ENCODE measurements around the gene CROCC2.

CROCC2 gene

DNA sequence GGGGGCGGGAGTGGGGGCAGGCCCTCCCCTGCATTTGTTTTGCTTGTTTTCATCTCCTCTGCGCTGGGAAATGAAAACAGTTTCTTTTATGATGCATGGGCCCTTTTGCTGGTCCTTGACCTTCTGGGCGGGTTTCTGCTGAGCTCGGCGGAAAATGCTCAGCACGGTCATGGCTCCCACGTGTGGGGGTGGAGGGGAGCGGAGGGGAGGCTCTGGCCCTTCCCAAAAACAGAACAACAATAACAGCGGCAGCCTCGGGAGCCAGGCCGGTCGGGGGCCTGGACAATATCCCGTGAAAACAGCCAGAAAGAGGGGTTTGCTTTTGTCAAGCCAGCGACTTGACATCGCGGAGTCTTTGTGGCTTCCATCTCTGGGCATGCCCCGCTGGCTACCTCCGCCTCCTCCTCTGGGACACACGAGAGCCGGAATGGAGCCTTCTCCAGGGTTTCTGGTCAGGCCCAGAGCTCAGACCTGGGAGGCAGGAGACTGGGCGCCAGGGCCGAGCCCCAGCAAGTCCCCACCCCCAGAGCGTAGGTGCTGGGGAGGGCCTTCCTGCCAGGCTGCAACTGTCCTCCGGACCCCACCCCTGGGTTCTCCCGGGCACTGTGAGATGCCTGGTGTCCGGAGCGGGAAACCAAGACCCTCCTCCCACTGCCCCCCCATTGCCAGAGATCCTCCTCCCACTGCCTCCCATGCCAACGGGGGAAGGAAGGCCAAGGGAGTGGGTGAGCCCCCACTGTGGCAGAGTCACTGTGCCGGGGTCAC, 56.3 kb downstream of the CROCC2 start:
- TF ChIP-seq, protein P1, sequence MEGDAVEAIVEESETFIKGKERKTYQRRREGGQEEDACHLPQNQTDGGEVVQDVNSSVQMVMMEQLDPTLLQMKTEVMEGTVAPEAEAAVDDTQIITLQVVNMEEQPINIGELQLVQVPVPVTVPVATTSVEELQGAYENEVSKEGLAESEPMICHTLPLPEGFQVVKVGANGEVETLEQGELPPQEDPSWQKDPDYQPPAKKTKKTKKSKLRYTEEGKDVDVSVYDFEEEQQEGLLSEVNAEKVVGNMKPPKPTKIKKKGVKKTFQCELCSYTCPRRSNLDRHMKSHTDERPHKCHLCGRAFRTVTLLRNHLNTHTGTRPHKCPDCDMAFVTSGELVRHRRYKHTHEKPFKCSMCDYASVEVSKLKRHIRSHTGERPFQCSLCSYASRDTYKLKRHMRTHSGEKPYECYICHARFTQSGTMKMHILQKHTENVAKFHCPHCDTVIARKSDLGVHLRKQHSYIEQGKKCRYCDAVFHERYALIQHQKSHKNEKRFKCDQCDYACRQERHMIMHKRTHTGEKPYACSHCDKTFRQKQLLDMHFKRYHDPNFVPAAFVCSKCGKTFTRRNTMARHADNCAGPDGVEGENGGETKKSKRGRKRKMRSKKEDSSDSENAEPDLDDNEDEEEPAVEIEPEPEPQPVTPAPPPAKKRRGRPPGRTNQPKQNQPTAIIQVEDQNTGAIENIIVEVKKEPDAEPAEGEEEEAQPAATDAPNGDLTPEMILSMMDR (conservative IDR thresholded peaks at IDR 0.05) = no peak
- H3K27ac ChIP-seq = no peak overlapping the region

DNA sequence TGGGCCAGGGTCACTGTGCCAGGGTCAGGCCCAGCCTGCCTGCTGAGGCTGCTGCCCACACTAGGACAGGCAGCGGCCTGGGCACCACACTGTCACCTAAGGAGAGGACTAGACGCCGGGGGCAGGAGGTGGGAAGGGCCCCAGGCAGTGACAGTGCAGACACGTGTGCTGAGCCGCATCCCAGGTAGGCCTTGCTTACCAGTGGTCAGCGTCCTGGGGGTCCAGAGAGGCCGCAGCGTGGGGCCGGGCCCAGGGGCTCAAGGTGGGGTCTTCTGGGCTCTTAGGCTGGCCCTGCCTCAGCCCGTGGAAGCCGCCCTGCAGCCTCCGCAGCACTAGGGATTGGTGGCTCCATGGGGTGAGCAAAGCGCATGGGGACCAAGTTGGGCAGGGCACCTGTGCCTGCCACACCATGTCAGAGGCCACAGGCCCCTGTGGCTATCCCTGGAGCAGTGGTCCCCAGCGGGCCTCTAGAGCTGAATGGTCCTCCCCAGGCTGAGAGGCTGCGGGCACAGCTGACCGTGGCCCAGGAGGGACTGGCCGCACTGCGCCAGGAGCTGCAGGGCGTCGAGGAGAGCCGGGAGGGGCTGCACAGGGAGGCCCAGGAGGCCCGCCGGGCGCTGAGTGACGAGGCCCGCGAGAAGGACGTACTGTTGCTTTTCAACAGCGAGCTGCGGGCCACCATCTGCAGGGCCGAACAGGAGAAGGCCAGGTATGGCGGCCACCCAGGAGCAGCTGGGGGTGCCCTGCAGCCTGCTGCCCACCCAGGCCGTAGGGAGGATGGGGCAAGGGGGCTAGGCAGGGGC, 57.1 kb downstream of the CROCC2 start:
- TF ChIP-seq, protein P1 (conservative IDR thresholded peaks at IDR 0.05) = no peak
- H3K27ac ChIP-seq = no peak overlapping the region

DNA sequence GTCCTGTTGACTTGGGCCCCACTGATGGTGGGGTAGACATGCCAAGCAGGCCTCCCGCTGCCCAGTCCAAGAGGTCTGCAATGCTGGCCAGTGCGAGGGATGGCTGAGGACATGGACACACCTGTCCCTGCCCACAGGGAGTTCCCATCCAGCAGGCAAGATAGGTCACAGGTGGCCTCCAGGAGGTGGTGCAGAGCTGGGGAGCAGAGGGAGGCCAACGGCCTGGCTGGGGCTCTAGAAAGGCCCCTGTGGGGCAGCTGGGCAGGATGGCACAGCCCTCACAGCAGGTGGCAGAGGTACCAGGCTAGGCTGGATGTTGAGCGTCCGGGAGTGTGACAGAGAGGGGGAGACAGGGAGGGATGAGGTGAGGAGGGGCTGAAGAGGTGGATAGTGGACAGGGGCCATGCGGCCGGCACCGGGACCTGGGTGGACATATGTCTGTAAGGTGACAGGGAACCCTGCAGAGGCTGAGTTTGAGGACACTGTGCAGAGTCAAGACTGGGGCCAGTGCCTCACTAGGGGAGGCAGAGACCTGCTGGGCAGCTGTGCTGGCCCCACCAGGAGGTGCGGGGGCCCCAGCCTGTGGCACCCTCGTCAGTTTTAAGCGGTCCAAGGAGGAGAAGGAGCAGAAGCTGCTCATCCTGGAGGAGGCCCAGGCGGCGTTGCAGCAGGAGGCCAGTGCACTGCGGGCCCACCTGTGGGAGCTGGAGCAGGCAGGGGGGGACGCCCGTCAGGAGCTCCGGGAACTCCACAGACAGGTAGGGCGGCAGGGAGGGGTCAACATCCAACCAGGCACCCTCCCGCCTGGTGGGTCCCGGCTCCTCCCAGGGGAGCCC, 58.0 kb downstream of the CROCC2 start:
- H3K27ac ChIP-seq = no peak overlapping the region
- TF ChIP-seq, protein P1 (conservative IDR thresholded peaks at IDR 0.05) = no peak

DNA sequence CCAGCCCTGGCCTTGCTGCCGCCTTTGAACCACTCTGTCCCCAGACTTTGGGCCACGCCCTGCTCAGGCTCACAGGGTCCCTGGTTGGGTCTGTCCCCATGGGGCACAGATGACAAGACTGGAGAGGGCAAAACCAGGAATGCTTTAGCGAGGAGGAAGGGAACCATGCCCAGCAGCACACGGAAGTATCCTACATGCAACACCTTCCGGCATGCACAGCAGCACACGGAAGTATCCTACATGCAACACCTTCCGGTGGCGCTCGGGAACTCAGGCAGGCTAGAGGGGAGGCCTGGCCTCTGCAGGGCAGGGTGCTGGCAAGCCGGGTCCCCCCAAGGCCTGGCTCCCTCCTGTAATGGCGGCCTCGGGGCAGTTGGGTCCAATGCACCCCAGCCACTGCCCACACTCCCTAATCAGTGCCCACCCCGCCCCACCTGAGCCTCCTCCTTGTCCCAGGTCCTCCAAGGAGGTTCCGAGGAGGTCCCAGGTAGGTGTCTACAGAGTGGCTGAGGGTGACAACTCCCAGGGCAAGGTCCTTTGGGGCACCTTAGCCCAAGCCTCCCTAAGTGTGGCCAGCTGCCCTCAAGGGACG, 58.7 kb downstream of the CROCC2 start:
- TF ChIP-seq, protein P1 (conservative IDR thresholded peaks at IDR 0.05) = no peak

DNA sequence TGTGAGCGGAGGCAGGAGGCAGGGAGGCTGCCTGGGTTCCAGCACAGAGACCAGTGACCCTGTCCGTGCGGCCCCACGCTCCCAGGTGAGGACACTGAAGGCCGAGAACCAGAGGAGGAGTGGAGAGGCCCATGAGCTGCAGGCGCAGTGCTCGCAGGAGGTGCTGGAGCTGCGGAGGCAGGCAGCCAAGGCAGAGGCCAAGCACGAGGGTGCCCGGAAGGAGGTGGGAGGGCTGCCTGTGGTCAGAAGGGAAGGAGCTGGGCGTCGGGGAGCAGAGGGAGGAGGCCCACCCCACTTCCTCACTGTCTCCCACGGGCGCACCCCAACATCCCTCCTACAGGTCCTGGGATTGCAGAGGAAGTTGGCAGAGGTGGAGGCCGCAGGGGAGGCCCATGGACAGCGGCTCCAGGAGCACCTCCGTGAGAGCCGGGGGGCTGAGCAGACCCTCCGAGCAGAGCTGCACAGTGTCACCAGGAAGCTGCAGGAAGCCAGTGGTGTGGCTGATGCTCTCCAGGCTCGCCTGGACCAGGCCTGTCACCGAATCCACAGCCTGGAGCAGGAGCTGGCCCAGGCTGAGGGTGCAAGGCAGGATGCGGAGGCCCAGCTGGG, 59.3 kb downstream of the CROCC2 start:
- TF ChIP-seq, protein P1 (conservative IDR thresholded peaks at IDR 0.05) = no peak
- H3K27ac ChIP-seq = no peak overlapping the region

More for the DNA sequence above, 58.7 kb downstream of the CROCC2 start:
- H3K27ac ChIP-seq = no peak overlapping the region

DNA sequence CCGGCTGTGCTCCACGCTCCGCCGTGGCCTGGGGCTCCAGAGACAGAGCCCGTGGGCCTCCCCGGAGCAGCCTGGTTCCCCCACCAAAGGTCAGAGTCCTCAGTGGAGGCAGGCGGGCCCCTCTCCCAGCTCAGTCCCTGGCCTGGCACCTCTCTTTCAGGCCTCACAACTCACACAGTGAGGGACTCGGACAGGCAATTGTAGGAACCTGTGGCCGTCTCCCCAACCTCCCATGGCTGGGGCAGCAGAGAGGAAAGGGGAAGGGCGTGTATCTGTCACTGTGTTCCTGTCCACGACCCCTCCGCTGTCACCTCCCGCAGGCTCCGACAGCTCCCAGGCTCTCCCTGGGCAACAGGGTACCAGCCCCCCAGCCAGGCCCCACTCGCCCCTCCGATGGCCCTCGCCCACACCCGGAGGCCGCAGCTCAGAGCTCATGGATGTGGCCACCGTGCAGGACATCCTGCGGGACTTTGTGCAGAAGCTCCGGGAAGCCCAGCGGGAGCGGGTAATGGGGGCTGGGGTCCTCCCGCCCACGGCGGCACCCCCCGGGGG, 59.8 kb downstream of the CROCC2 start:
- TF ChIP-seq, protein P1 (conservative IDR thresholded peaks at IDR 0.05) = no peak
- H3K27ac ChIP-seq = no peak overlapping the region
